ENCODE measurements around the gene BTNL3.

Gene BTNL3

GRCh38 chr5:181045316-181045715 lies 56.7 kb downstream of the BTNL3 start:
- TF ChIP-seq REST (IDR thresholded peaks at IDR 0.05; ENCODE audit: insufficient read depth in 1 of 2, low read depth in 2 of 2, low read length in 2 of 2) (no peak), TAF1 (IDR thresholded peaks at IDR 0.05; ENCODE audit: borderline replicate concordance, insufficient read depth, low read length) (no peak), POLR2AphosphoS5 (IDR thresholded peaks at IDR 0.05; ENCODE audit: low read depth, low read length) (no peak), FOXP2 (optimal IDR thresholded peaks at IDR 0.05; ENCODE audit: borderline replicate concordance, extremely low read depth, extremely low read length, insufficient read depth) (no peak), SIN3A (IDR thresholded peaks at IDR 0.05; ENCODE audit: borderline replicate concordance, insufficient read depth, low read length) (no peak)

GRCh38 chr5:181047288-181047687 lies 58.6 kb downstream of the BTNL3 start:
- TF ChIP-seq TAF1 (IDR thresholded peaks at IDR 0.05; ENCODE audit: borderline replicate concordance, insufficient read depth, low read length), result no peak
- no peak for TF ChIP-seq POLR2AphosphoS5 (IDR thresholded peaks at IDR 0.05; ENCODE audit: low read depth, low read length)
- no peak for TF ChIP-seq FOXP2 (optimal IDR thresholded peaks at IDR 0.05; ENCODE audit: borderline replicate concordance, extremely low read depth, extremely low read length, insufficient read depth)
- no peak for TF ChIP-seq REST (IDR thresholded peaks at IDR 0.05; ENCODE audit: insufficient read depth in 1 of 2, low read depth in 2 of 2, low read length in 2 of 2)

GRCh38 chr5:181047921-181048320 lies 59.3 kb downstream of the BTNL3 start:
- TF ChIP-seq SIN3A (IDR thresholded peaks at IDR 0.05; ENCODE audit: borderline replicate concordance, insufficient read depth, low read length), result no peak
- TF ChIP-seq POLR2AphosphoS5 (IDR thresholded peaks at IDR 0.05; ENCODE audit: low read depth, low read length), result no peak
- TF ChIP-seq REST (IDR thresholded peaks at IDR 0.05; ENCODE audit: insufficient read depth in 1 of 2, low read depth in 2 of 2, low read length in 2 of 2), result no peak
- TF ChIP-seq TAF1 (IDR thresholded peaks at IDR 0.05; ENCODE audit: borderline replicate concordance, insufficient read depth, low read length), result no peak
- no peak for TF ChIP-seq FOXP2 (optimal IDR thresholded peaks at IDR 0.05; ENCODE audit: borderline replicate concordance, extremely low read depth, extremely low read length, insufficient read depth)

GRCh38 chr5:181050016-181050415 lies 61.4 kb downstream of the BTNL3 start:
- TF ChIP-seq SIN3A (IDR thresholded peaks at IDR 0.05; ENCODE audit: borderline replicate concordance, insufficient read depth, low read length), result no peak
- no peak for TF ChIP-seq FOXP2 (optimal IDR thresholded peaks at IDR 0.05; ENCODE audit: borderline replicate concordance, extremely low read depth, extremely low read length, insufficient read depth)
- no peak for TF ChIP-seq REST (IDR thresholded peaks at IDR 0.05; ENCODE audit: insufficient read depth in 1 of 2, low read depth in 2 of 2, low read length in 2 of 2)
- TF ChIP-seq TAF1 (IDR thresholded peaks at IDR 0.05; ENCODE audit: borderline replicate concordance, insufficient read depth, low read length), result no peak
- TF ChIP-seq POLR2AphosphoS5 (IDR thresholded peaks at IDR 0.05; ENCODE audit: low read depth, low read length), result no peak
